Fibroblast of skin of right quadriceps (primary cell): ENCODE measurements around the gene CD55.

Experiments used
- DNase-seq: peaks from one replicate; pipeline ENCODE4 v3.0.0-alpha.2; 2013

CD55 gene

DNA sequence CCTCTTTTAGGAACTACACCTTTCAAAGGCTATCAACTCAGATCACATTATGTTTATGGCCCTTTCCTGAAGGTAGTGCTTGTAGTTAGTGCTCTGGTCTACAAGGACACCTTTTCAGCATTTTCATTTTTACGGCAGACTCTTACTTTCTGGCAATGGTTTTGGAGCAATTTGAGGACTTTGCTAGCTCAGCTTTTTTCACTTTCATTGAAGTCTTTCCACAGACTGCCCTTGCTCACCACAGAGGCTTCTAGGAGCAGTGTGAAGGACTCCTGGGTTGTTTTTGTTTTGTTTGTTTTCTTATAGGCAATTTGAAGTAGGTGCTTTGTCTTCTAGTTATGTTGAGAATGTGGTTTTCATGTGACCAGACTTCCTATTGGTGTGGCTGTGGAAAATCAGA is 43.1 kb downstream of the CD55 start:
- no peak for DNase-seq

DNA sequence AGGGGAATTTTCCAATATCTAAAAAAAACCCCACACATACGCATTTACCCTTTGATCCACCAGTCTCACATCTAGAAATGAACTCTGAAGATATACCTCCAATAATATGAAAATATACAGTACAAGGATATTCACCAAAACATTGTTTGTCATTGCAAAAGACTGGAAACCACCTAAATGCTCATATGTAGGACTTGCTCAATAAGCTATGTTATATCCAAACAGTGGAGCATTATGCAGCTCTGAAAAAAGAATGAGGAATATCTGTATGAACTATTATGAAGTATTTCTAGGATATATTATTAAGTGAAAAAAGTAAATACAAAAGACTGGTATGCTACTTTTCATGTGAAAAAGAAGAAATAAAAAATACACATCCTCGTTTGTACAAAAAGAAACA is 43.6 kb downstream of the CD55 start:
- no peak for DNase-seq

DNA sequence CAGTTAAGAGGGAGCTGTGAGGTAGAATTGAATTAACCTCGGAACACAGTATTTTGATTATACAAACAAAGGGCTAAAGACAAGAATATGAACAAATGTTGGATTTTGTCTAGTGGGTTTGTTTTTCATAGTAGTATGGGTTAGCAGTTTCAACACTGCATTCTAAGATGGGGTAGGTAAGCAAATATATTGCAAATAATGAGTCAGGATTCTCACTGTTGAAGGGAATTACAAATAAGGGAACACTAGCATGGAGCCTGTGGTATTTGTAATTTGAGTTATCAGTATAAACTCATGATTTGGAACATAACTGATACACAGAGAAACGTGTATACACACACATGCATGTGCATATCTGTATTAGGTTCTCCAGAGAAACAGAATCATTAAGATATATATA is 44.5 kb downstream of the CD55 start:
- DNase-seq = peak; percentile 16

DNA sequence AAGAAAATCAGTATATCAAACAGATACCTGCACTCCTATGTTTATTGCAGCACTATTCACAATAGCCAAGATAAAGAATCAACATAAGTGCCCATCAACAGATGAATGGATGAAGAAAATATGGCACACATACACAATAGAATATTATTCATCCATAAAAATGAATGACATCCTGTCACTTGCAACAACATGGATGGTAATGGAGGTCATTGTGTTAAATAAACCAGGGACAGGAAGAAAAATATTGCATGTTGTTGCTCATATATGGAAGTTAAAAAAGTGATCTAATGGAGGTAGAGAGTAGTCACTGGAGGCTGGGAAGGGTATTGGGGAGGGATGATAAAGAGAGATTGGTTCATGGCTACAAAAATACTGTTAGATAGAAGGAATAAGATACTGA is 67.2 kb downstream of the CD55 start:
- DNase-seq = no peak

DNA sequence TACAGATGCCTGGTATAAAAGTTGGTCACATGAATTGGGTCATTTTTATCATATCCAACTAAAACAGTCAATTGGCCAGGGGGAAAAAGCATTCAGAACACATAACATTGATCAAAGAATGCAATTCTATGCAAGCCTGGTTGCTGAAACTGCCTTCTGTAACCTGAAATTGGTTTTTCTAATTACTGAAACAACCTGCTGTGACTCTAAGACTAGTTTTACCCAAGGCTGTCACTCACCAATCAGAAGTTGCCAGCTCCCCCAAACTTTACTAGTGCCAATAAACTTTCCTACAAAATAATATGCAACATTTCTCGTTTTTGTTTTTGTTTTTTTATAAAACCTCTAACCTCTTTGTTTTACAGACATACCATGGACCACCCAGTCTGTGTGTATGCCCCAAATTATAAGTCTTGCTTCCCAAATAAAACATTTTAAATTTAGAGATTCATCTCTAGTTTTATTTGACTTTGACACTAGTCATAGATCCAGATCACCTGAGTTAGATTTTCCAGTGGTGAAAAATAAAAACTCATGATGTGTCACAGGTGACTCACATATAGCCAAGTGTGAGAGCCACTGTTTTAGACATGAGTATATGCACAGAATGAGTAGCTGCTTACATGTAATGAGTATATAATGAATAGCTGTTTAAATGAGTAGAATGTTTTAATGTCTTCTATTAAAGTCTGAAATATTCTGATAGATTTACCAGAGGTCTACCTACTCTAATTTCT is 68.4 kb downstream of the CD55 start:
- DNase-seq = peak; percentile 67

DNA sequence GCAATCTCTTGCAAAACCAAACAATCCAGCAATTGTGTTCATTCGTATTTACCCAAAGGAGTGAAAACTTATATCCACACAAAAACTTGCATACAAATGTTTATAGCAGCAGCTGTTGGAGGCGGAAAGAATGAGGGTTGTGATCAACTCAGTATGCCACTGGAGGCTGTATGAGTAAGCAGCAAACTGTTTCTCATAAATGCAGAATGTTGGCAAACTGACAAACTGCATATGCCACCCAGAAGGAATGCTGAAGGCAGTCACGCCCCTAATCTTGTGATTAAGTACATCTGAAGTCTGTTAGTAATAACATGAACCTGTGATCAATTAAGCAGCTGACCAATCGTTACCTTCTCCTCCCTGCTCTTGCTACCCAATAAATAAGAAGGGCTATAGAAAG is 72.1 kb downstream of the CD55 start:
- DNase-seq = peak; percentile 97

DNA sequence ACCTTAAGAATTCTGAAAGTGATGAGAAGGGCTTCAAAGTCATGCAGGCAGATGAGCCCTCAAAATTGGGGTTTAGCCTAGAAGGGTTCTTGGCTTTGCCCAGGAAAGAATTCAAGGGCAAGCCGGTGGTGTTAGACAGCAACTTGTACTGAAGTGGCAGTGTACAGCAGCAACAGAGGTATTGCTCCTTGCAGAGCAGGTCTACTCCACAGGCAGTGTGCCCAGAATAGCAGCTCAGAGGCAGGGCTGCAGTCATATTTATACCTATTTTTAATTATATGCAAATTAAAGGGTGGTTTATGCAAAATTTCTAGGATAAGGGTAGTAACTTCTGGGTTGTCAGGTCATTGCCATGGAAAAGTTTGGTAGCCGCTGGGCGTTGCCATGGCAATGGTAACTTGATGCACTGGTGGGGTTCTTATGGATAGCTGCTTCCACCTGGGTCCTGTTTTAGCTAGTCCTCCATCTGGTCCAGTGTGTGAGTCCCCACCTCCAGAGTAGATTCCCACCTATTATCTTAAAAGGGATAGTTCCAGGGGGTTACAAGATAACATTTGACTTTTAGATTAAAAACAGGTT is 74.8 kb downstream of the CD55 start:
- no peak for DNase-seq

DNA sequence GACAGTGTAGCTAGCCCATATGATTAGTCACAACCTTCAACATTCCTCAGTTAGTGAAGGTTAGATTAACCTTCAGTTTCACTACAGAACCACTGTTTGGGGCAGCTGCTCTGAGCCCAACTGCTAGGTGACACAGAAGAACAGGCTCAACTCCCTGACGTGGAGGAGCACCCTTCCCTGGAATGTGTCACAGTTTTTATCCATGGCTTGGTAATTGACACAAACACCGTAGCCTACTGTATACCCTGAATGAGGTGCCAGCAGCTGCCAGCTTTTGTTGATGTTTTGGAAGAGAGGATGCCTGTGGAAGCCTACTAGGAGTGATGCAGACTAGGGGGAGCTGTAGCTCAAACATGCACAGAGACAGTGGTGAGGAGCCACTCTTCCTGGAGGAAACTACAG is 76.0 kb downstream of the CD55 start:
- no peak for DNase-seq

DNA sequence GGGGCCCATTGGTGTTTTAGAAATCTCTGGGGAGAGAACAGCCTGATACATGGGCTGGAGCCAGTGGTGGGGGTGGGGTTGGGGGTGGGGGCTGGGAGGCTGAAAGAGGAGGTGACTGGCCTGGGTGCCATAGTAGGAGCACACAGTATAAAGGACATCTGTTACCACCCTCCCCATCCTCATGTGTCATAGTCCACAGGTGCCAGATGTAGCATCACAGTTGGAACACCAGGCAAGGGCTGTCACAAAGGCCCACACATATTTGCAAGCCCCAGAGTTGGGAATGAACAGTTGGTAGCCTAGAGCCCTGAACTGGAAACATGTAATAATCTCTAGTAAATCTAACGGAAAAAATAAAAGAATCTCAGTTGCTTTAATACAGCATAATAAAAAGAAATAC is 77.5 kb downstream of the CD55 start:
- no peak for DNase-seq

DNA sequence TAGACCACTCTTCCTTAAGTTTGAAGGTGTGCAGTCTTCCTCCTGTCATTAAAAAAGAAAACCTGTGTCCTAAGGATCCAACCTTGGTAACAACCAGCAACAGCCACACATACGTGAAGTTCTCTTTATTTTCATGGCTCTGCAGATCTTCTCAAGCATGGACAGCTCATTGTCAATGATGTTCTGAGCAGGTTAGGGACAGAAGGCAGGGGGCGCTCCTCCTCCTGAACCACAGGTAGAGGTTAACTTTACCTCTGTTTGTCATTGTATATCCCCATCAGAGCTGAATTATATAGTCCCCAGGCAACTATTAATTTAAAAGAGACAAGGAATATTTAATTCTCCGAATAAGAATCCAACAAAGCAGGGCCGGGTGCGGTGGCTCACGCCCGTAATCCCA is 80.1 kb downstream of the CD55 start:
- DNase-seq = no peak

DNA sequence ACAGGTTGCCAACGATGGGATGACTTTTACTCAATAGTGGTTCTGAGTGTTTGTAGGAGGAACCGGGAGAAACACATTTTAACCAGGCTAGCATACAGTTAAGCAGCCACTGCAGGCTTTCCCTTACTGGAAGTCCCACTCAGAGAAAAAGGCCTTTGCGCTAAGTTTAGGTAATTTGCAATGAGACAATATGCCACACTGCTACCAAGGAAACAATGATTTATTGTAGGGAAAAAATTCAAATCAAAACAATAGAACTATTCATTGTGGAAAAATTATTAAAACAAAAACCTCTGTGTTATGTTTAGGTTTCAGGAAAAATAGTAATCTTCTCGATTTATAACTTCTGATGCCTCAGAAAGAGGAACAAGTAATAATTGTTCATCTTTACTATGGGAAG is 81.3 kb downstream of the CD55 start:
- no peak for DNase-seq

DNA sequence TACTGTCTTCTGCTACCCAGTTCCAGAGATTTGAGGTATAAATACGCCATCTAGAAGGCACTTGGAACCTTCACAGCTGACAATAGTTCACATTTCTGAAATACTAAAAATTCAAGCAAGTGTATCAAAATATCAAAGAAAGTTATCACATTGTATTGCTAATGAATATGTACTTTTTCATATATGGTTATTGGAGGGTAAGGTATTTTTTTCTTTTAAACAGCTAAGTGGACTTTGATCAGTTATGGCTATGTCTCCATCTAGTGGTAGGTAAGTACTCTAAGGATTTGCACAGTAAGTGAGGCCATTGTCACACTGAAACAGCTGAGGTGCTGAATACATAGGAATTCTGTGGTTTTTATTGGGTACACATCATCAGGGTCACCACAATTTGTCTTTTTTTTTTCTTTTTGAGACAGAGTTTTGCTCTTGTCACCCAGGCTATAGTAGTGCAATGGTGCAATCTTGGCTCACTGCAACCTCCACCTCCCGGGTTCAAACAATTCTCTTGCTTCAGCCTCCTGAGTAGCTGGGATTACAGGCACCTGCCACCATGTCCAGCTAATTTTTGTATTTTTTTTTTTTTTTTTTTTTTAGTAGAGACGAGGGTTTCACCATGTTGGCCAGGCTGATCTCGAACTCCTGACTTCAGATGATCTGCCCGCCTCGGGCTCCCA is 83.5 kb downstream of the CD55 start:
- peak; percentile 67 for DNase-seq

DNA sequence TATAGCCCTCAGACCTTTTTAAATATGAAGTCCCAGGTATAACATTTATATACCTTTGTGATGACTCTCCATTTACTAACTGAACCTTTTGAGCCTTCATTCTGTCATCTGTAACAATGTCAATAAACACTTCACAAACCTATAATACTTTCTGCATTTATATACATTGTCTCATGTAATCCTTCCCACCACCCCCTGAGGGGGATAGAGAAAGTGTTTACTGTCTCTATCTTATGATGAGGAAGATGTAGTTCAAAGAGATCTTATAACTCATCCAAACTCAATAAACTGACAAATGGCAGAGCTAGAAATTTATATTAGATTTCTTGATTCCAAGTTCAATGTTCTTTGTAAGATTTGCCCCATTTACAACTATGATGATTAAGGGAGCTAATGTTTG is 84.3 kb downstream of the CD55 start:
- DNase-seq = no peak

DNA sequence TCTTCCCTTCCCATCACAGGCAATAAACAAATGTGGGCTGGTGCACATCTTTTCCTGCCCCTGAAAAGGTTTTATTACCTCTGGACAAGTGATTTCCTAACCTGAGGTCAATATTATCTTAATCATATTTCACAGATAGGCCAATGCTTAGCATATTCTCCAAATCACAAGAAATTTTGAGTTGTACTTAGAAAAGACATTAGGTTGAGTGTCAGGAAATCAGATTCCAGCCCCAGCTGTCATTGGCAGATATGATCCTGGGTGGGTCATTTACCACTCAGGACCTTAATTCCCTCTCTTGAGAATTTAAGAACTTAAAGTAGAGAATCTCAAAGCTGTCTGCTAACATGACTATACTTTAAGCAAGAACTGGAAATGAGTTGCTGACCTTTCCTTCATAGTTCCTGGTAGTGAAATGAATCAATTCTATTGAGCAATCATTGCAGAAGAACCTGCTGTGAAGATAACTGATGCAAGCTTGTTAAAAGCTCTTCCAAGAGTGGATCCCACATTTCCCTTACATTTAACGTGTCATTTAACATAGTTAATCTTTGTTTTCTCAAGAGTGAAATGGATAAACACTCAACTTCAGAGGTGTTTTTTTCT is 86.3 kb downstream of the CD55 start:
- peak; percentile 18 for DNase-seq
